Measurements from ENCODE around the gene SULT1A1.
"Not testable (repeated sequence)": the region's sequence is repeated elsewhere in the genome, so short reads cannot be mapped to it uniquely, and the experiment has no call there.

SULT1A1 gene

DNA sequence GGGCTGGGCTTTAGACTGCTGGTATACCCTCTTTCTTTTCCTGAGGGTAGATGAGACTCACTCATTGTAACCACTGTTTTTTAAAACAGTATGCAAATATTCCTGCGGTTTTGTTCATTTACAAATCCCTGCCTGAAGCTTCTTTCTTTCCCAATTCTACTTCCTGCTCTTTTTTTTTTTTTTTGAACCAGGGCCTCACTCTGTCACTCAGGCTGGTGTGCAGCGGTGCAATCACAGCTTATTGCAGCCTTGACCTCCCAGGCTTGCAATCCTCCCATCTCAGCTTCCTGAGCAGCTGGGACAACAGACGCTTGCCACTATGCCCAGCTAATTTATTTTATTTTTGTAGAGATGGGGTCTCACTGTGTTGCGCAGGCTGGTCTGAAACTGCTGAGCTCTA, 8.0 kb upstream of the SULT1A1 start:
- no peak overlapping the region for H3K4me3 ChIP-seq (ENCODE audit: low read depth, low read length)
- POLR2A ChIA-PET = no interaction called here
- CTCF ChIA-PET = interaction anchor here (0.7 kb wide), 1 partner anchor 10 kb away, joined by 3 read pairs; no protein-coding TSS in a partner anchor

GRCh38 chr16:28616636-28617035, 6.8 kb upstream of the SULT1A1 start:
- H3K4me3 ChIP-seq (ENCODE audit: low read depth, low read length) = no peak overlapping the region
- ChIA-PET CTCF (interaction anchor here (0.7 to 0.9 kb wide), 3 partner anchors 14 to 328 kb away, joined by 3 to 4 read pairs (median 3); no protein-coding TSS in a partner anchor), POLR2A (no interaction called here)
- no peak for DNase-seq (ENCODE audit: low read depth, low spot score)
- no peak for TF ChIP-seq CTCF (IDR thresholded peaks at IDR 0.05; ENCODE audit: insufficient read depth, low read length, missing control alignments)

More for the DNA sequence above, 8.0 kb upstream of the SULT1A1 start:
- DNase-seq (ENCODE audit: low read depth, low spot score) = no peak
- TF ChIP-seq CTCF (IDR thresholded peaks at IDR 0.05; ENCODE audit: insufficient read depth, low read length, missing control alignments) = no peak

GRCh38 chr16:28616224-28616577, 6.4 kb upstream of the SULT1A1 start:
- H3K4me3 ChIP-seq (ENCODE audit: low read depth, low read length); POLR2A ChIA-PET; DNase-seq (ENCODE audit: low read depth, low spot score): not testable (repeated sequence)
- CTCF ChIA-PET = interaction anchor here (0.7 to 0.8 kb wide), 2 partner anchors 13 to 328 kb away, joined by 3 to 4 read pairs; no protein-coding TSS in a partner anchor

- DNase-seq (ENCODE audit: low read depth, low spot score); POLR2A ChIA-PET; H3K4me3 ChIP-seq (ENCODE audit: low read depth, low read length): not testable (repeated sequence)
- CTCF ChIA-PET = interaction anchor here (0.8 kb wide), 1 partner anchor 13 kb away, joined by 3 read pairs; no protein-coding TSS in a partner anchor
- TF ChIP-seq CTCF (IDR thresholded peaks at IDR 0.05; ENCODE audit: insufficient read depth, low read length, missing control alignments) = peak; percentile 47
Observed at GRCh38 chr16:28615486-28616223, 5.8 kb upstream of the SULT1A1 start.

- H3K4me3 ChIP-seq (ENCODE audit: low read depth, low read length); DNase-seq (ENCODE audit: low read depth, low spot score); CTCF ChIA-PET; POLR2A ChIA-PET: not testable (repeated sequence)
Observed at GRCh38 chr16:28614561-28614960, 4.7 kb upstream of the SULT1A1 start.

GRCh38 chr16:28613912-28614311, 4.1 kb upstream of the SULT1A1 start:
- POLR2A ChIA-PET; DNase-seq (ENCODE audit: low read depth, low spot score); CTCF ChIA-PET; H3K4me3 ChIP-seq (ENCODE audit: low read depth, low read length): not testable (repeated sequence)

GRCh38 chr16:28612359-28613280, 2.8 kb upstream of the SULT1A1 start:
- POLR2A ChIA-PET, CTCF ChIA-PET: not testable (repeated sequence)

GRCh38 chr16:28610595-28611191, 849 bp upstream of the SULT1A1 start:
- ChIA-PET POLR2A (no interaction called here), CTCF (no interaction called here)
- no peak for TF ChIP-seq CTCF (IDR thresholded peaks at IDR 0.05; ENCODE audit: insufficient read depth, low read length, missing control alignments)
- no peak for DNase-seq (ENCODE audit: low read depth, low spot score)
- no peak overlapping the region for H3K4me3 ChIP-seq (ENCODE audit: low read depth, low read length)

More at GRCh38 chr16:28612359-28613280, 2.8 kb upstream of the SULT1A1 start:
- DNase-seq (ENCODE audit: low read depth, low spot score); H3K4me3 ChIP-seq (ENCODE audit: low read depth, low read length): not testable (repeated sequence)

DNA sequence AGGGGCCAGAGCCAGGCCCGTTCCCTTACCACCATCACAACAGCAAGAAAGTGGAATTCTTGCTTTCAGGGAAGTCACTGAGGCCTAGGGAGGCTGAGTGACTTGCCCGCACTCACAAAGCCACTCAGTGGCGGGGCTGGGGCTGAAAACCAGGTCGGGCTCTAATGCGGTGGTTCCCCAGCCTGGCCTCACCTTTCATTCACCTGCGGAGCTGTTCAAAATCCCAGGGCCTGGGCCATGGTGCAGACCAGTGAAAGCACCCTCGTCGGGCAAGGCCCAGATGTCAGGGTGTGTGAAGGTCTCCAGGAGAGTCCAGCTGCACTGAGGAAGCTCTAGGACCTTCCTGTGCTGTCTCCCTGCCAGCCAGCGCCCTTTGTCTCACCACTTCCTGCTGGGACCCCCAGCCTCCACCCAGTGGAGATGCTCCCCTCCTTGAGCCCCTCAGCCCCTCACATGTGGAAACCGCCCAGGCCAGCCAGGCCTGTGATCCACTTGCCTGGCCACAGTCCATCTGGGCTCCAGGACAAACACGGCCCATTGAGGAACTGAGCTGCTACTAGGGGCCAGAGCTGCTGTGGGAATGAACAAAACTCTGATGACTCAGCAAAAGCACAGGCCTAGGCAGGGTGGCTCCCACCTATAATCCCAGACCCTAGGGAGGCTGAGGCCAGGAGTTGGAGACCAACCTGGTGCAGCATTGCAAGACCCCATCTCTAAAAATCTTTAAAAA, 812 bp downstream of the SULT1A1 start:
- CTCF ChIA-PET; POLR2A ChIA-PET; H3K4me3 ChIP-seq (ENCODE audit: low read depth, low read length); DNase-seq (ENCODE audit: low read depth, low spot score): not testable (repeated sequence)

GRCh38 chr16:28608496-28608808, 1.4 kb downstream of the SULT1A1 start:
- H3K4me3 ChIP-seq (ENCODE audit: low read depth, low read length); POLR2A ChIA-PET; DNase-seq (ENCODE audit: low read depth, low spot score): not testable (repeated sequence)
- CTCF ChIA-PET = interaction anchor here (1.2 kb wide), 1 partner anchor 327 kb away, joined by 3 read pairs; no protein-coding TSS in a partner anchor
